ENCODE data around the gene MEF2D.
A peak's percentile ranks its signal among the peaks of the same experiment; 100 is the strongest.

The MEF2D gene

DNA sequence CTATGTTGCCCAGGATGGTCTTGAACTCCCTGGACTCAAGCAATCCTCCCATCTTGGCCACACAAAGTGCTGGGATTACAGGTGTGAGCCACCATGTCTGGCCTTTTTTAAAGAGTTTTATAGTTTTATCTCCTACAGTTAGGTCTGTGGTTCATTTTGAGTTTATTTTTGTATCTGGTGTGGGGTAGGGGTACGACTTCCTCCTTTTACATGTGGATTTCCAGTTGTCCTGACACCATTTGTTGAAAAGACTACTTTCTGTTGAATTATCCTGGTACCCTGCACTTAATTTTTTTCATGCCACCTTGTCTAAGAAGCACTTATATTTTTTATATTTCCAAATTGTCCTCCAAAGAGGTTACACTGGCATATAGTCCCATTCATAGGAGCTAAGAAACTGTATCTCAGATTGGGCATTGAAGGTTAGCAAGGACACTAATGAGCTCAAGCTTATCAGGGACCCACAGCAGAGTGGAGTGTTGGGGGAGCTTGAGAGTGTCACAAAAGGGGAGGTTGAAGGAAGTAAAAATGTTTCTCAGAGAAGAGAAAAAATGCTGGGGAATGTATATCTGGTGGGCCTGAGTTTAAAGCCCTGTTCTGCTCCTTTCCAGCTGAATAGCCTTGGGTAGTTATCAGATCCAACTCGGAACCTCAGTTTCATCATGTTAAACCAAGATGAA, 23.4 kb upstream of the MEF2D start:
- DNase-seq: no peak

DNA sequence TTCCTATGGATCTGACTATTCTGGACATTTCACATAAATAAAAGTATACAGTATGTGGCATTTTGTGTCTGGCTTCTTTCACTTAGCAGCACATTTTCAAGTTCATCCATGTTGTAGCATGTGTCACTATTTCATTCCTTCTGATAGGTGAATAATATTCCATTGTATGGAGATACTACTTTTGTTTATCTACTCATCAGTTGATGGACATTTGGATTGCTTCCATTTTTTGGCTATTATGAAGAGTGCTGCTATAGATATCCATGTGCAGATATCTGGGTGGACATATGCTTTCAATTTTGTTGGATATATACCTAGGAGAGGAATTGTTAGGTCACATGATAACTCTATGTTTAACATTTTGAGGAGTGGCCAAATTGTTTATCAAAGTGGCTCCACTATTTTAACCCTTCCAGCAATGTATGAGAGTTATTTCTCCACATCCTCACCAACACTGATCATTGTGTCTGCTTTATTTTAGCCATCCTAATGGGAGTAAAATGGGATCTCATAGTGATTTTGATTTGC, 21.9 kb upstream of the MEF2D start:
- DNase-seq: no peak

GRCh38 chr1:156517748-156518147, 17.2 kb upstream of the MEF2D start:
- DNase-seq: no peak

GRCh38 chr1:156516821-156517220, 16.2 kb upstream of the MEF2D start:
- DNase-seq: no peak

DNA sequence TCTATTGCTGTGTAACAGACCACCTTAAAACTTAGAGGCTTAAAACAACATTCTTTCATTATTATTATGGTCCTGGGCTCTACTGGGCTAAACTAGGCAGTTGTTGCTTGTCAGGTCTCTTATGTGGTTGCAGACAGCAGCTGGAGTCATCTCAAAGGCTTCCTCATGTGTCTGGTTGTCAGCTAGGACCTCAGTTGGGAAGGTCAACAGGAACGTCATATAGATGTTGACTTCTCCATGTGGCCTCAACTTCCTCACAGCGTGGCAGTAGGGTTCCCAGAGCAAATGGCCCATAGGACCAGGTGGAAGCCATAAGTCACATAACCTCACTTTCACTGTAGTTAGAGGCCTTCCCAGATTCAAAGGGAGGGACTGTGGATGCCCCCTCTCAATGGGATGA, 15.4 kb upstream of the MEF2D start:
- DNase-seq: no peak

DNA sequence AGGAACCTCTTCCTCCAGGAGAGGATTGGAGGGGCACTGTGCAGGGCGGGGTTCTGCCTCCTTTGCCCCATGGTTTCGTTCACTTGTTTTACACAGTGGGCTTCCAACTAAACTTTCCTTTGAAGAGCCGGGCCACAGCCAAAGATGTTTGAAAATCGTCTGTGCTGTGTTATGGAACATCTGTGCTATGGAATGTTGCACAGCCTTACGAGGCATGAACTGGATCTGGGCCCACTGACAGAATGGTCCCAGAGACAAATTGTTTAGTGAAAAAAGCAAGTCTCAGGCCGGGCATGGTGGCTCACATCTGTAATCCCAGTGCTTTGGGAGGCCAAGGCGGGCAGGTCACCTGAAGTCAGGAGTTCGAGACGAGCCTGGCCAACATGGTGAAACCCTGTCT, 12.6 kb upstream of the MEF2D start:
- DNase-seq: peak; percentile 11

- DNase-seq: no peak
These were observed 11.1 kb upstream of the MEF2D start for GRCh38 chr1:156511644-156512043.

GRCh38 chr1:156510709-156511108, 10.1 kb upstream of the MEF2D start:
- peak; percentile 8 for DNase-seq

GRCh38 chr1:156509424-156510034, 9.0 kb upstream of the MEF2D start:
- no peak for DNase-seq

DNA sequence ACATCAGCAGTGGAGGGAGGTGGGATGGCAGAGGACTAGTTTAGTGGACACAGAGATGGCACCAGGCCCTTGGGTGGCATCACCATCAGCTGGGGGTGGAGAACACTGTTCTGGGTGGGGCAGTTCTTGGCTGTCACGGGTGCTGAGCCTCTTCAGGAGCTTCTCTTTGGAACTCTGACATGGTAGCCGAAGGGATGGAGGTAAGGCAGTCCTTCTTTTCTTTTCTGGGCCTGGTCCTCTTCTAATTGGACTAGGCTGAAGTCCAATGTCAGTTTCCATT, 8.3 kb upstream of the MEF2D start:
- no peak for DNase-seq

GRCh38 chr1:156508205-156508954, 7.8 kb upstream of the MEF2D start:
- DNase-seq: no peak

DNA sequence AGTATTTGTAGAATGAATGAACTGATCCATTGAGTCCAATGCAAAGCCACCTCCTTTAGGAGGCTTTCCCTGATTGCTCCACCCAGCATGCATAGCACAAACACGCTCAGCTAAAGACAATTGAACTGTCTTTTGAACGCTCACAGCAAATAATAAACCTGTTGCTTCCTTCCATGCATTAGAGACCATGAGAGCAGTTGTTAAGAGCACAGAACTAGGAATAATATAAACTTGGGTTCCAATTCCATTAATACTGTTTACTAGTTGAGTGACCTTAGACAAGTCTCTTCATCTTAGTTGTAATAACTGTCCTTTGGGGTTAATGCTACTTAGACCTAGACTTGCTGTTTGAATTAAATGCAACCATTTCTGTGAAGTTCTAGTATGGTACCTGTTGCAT, 5.9 kb upstream of the MEF2D start:
- no peak for DNase-seq

GRCh38 chr1:156505679-156506298, 5.2 kb upstream of the MEF2D start:
- DNase-seq: no peak

DNA sequence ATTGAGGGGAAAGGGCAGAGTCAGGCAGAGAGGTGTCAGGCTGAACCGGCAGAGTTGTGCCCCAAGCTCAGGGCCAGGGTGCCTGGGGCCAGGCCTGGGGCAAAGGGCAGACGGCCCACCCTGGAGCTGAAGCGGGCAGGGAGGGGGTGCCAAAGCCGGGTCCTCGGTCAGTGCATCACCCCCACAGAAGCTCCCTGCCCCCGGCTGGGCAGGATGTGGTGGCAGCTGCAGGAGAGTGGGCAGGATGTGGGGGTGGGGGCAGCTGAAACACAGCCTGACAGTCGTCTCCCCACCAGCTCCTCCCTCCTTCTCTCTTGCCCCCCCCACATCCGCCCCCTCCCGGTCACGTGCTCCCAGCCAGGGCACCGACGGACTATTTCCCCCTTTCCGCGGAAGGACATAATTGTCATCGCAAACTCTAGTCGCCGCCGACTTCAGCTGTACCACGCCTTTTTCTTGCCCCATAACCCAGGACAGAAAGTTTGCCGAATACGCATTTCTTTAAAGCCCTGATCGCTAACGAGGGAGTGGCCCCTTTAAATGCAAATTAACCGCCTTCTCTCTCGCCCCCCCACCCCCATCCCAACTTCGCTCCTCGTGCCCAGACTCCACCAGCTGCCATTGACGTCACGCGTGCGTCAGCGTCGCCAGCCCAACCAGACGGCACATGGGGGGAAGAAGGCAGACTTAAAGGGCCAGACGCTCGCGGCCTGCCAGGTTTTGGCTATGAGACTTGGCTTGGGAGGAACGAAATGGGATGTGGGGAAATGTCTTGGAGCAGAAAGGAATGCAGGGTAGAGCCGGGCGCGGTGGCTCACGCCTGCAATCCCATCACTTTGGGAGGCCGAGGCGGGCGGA, 4.5 kb upstream of the MEF2D start:
- peak; percentile 99 for DNase-seq

DNA sequence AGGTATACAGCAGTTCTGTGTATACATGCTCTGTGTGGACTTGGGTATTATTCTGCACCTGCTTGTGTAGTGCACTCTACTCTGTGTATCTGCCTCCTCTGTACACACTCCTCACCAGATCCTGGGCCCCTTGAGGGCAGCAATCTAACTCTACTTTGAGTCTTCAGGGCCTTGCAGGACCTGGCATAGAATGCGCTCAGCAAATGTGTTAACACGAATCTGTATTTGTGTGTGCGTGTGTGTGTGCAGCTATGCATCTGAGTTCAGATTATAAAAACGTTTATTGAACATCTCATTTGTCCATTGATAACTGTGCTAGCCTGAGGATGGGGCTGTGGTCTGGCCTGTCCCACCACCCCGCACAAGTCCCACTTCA, 3.9 kb upstream of the MEF2D start:
- DNase-seq: peak; percentile 59

DNA sequence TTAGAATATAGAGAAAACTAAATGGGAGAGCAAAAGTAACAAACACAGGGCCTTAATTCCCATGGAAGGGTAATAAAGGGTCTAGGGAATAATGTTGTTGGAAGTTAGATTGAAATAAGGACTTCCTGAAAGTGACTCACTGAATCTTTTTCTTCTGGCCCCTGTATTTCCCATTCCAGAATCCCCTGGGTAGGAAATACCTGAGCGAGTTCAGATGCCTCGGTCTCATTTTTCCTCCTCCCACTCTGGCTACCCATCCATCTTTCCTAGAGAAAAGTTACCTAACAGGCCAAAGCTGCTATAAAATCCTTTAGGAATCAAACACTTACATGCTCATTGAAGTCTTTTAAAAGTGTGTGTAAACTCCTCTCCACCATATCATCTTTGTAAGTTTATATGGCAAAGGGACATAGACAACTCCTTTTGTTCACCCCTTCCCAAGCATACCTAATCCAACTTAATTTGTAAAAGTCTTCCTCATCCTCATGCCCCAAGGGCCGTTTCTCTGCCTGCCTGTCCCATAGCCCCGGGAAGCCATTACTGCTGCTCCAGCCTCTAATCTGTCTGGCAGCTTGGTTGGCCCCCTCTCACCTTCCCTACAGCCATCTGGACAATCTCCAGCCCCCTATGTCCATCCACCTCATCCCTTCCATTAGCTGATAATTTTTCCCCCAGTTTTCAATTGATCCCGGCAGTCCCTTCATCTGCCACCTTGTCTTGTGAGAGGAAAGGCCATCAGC, 3.3 kb upstream of the MEF2D start:
- DNase-seq: no peak

DNA sequence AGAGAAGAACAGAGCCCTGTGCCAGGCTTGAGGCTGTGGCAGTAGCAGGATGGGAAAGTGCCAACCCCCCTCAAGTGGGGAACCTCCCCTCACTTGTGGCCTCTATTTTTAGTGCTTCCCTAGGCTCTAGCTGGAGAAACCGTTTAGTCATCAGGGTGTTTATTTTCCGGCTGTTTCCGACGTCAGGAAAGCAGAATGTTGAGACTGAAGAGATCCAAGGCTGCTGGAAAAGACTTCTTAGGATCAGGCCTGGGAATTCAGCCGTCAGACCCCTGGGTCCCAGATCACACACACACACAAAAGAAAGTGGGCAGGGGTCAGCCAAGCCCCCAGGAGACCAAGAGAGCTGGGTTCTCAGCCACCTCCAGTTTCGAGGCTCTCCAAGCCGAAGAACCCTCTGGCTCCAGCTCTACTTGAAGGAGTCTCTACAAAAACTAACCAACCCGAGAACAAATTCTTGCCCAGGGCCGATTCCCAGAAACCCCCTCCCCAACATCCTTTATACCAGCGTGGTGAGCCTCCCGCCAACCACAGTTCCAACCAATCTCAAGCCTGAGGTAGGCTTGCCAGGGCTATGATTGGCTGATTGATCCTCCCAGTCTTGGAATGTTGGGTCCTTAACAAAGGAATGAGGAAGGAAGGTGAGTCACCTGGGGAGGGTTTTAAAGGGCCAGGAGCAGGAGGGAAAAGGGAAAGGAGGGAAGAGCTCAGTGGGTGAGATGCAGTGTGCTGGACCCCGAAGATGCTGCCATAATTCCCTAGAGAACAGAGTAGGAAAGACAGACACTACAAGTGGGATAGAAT, 2.5 kb upstream of the MEF2D start:
- peak; percentile 42 for DNase-seq

- no peak for DNase-seq
These were observed 1.9 kb upstream of the MEF2D start for GRCh38 chr1:156502391-156502893.

GRCh38 chr1:156500793-156501506, 375 bp upstream of the MEF2D start:
- peak; percentile 98 for DNase-seq

DNA sequence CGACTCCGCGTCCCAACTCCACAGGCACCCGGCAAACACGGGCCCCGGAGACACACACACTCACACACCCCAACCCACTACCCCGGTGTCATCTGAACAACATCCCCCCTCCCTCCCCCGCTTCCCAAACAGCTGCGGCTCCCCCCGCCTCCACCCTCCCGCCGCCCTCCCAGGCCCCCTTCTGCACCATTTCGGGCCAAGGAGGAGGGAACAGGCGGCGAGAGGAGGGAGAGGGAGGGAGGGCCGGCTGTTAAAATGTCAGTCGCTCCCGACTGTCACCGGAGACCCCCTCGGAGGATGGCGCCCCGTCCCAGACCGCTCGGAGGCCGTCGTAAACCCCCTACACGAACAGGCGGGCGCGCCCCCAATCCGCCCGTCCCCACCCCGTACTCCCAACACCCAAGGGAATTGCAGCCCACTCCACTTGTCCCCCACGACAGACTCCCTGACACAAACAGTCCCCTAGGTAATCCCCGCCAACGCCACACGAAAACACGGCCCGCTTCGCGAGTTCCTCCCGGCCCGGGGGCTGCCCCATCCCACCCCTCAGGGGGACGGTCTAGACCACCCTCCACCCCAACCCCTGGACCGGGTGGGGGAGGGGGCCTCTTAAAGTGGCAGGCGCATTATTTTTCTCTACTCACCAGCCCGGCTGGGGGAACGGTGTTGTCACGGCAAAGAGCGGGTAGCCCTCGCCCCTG, 583 bp downstream of the MEF2D start:
- peak; percentile 85 for DNase-seq

Measured in eye (tissue), 1 donor.